B cell (primary cell): ENCODE measurements around the gene ZNF580.

Source experiments
- CTCF ChIP-seq: fragments of 200-600 bp; IDR thresholded peaks from one replicate; pipeline ENCODE4 v1.8.0; 2022; ENCODE audit warnings: antibody characterized with exemption, mild to moderate bottlenecking
- EZH2 ChIP-seq: IDR thresholded peaks from 2 replicates; pipeline ENCODE4 v1.6.1; 2012; ENCODE audit warnings: borderline replicate concordance, low read depth, mild to moderate bottlenecking, moderate library complexity, low read length; ENCODE audit not compliant: insufficient read depth, poor library complexity, severe bottlenecking

GRCh38 chr19:55649268-55650125 lies 8.7 kb downstream of the ZNF580 start:
- TF ChIP-seq CTCF (no peak), EZH2 (no peak)
